Measurements from ENCODE around the gene MT1M.
A peak's percentile ranks its signal among the peaks of the same experiment; 100 is the strongest.

- TF ChIP-seq CTCF (IDR thresholded peaks at IDR 0.05) (no peak), TCF7L2 (IDR thresholded peaks at IDR 0.05; ENCODE audit: low read depth, low read length) (peak; percentile 39; the same call in 1 of the 2 replicates)
Observed at GRCh38 chr16:56608043-56608875, 24.2 kb upstream of the MT1M start, which contains the start of gene MT2A.

All from Panc1 (cell line).